ENCODE measurements around the gene CTNNA3. TPM values are rescaled to one million over a fixed set of nuclear protein-coding genes. Genes with fewer than 3 reads are reported as not detected.

CTNNA3 gene
- total RNA-seq, 1 donor from 2014 or later, result 3.3 TPM

- Mint-ChIP-seq H3K36me3 (ENCODE audit: unreplicated experiment) (no peaks in the 10 kb centered on the region), H3K27me3 (ENCODE audit: unreplicated experiment) (no peaks in the 10 kb centered on the region), H3K27ac (ENCODE audit: unreplicated experiment) (no peak overlapping the region), H3K9me3 (ENCODE audit: unreplicated experiment) (no peaks in the 10 kb centered on the region), H3K4me3 (ENCODE audit: unreplicated experiment) (no peak overlapping the region), H3K4me1 (ENCODE audit: low read depth, unreplicated experiment) (peaks cover 11% of the 10 kb centered on the region)
- no peak for DNase-seq
- TF ChIP-seq, protein P1, sequence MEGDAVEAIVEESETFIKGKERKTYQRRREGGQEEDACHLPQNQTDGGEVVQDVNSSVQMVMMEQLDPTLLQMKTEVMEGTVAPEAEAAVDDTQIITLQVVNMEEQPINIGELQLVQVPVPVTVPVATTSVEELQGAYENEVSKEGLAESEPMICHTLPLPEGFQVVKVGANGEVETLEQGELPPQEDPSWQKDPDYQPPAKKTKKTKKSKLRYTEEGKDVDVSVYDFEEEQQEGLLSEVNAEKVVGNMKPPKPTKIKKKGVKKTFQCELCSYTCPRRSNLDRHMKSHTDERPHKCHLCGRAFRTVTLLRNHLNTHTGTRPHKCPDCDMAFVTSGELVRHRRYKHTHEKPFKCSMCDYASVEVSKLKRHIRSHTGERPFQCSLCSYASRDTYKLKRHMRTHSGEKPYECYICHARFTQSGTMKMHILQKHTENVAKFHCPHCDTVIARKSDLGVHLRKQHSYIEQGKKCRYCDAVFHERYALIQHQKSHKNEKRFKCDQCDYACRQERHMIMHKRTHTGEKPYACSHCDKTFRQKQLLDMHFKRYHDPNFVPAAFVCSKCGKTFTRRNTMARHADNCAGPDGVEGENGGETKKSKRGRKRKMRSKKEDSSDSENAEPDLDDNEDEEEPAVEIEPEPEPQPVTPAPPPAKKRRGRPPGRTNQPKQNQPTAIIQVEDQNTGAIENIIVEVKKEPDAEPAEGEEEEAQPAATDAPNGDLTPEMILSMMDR (IDR thresholded peaks at IDR 0.05; ENCODE audit: partially characterized antibody, unreplicated experiment), result no peak
These were observed 1161.1 kb downstream of the CTNNA3 start for GRCh38 chr10:66534866-66535265.

- Mint-ChIP-seq H3K27me3 (ENCODE audit: unreplicated experiment) (no peaks in the 10 kb centered on the region), H3K36me3 (ENCODE audit: unreplicated experiment) (no peaks in the 10 kb centered on the region), H3K27ac (ENCODE audit: unreplicated experiment) (no peak overlapping the region), H3K4me3 (ENCODE audit: unreplicated experiment) (no peak overlapping the region), H3K9me3 (ENCODE audit: unreplicated experiment) (no peaks in the 10 kb centered on the region), H3K4me1 (ENCODE audit: low read depth, unreplicated experiment) (no peaks in the 10 kb centered on the region)
- TF ChIP-seq, protein P1 (IDR thresholded peaks at IDR 0.05; ENCODE audit: partially characterized antibody, unreplicated experiment), result no peak
- no peak for DNase-seq
These were observed 1174.5 kb downstream of the CTNNA3 start for GRCh38 chr10:66521506-66521905.

- no peaks in the 10 kb centered on the region for H3K36me3 Mint-ChIP-seq (ENCODE audit: unreplicated experiment)
- H3K4me1 Mint-ChIP-seq (ENCODE audit: low read depth, unreplicated experiment), result no peaks in the 10 kb centered on the region
- H3K4me3 Mint-ChIP-seq (ENCODE audit: unreplicated experiment), result no peak overlapping the region
- TF ChIP-seq, protein P1 (IDR thresholded peaks at IDR 0.05; ENCODE audit: partially characterized antibody, unreplicated experiment), result no peak
- no peak for DNase-seq
- no peak overlapping the region for H3K27ac Mint-ChIP-seq (ENCODE audit: unreplicated experiment)
- no peaks in the 10 kb centered on the region for H3K27me3 Mint-ChIP-seq (ENCODE audit: unreplicated experiment)
- no peaks in the 10 kb centered on the region for H3K9me3 Mint-ChIP-seq (ENCODE audit: unreplicated experiment)
These were observed 1176.4 kb downstream of the CTNNA3 start for GRCh38 chr10:66519616-66520015.

- H3K9me3 Mint-ChIP-seq (ENCODE audit: unreplicated experiment), result no peaks in the 10 kb centered on the region
- H3K27me3 Mint-ChIP-seq (ENCODE audit: unreplicated experiment), result no peaks in the 10 kb centered on the region
- H3K4me1 Mint-ChIP-seq (ENCODE audit: low read depth, unreplicated experiment), result no peaks in the 10 kb centered on the region
- DNase-seq, result no peak
- H3K27ac Mint-ChIP-seq (ENCODE audit: unreplicated experiment), result no peak overlapping the region
- no peak overlapping the region for H3K4me3 Mint-ChIP-seq (ENCODE audit: unreplicated experiment)
- no peaks in the 10 kb centered on the region for H3K36me3 Mint-ChIP-seq (ENCODE audit: unreplicated experiment)
- TF ChIP-seq, protein P1 (IDR thresholded peaks at IDR 0.05; ENCODE audit: partially characterized antibody, unreplicated experiment), result no peak
These were observed 1181.3 kb downstream of the CTNNA3 start for GRCh38 chr10:66514666-66515065.

GRCh38 chr10:66513504-66513903 is 1182.5 kb downstream of the CTNNA3 start:
- no peaks in the 10 kb centered on the region for H3K9me3 Mint-ChIP-seq (ENCODE audit: unreplicated experiment)
- TF ChIP-seq, protein P1 (IDR thresholded peaks at IDR 0.05; ENCODE audit: partially characterized antibody, unreplicated experiment), result no peak
- no peak for DNase-seq
- H3K27ac Mint-ChIP-seq (ENCODE audit: unreplicated experiment), result no peak overlapping the region
- no peaks in the 10 kb centered on the region for H3K36me3 Mint-ChIP-seq (ENCODE audit: unreplicated experiment)
- H3K27me3 Mint-ChIP-seq (ENCODE audit: unreplicated experiment), result no peaks in the 10 kb centered on the region
- no peaks in the 10 kb centered on the region for H3K4me1 Mint-ChIP-seq (ENCODE audit: low read depth, unreplicated experiment)
- no peak overlapping the region for H3K4me3 Mint-ChIP-seq (ENCODE audit: unreplicated experiment)
